ENCODE data around the gene NFE2L2. TPM values are rescaled to one million over a fixed set of nuclear protein-coding genes. Genes with fewer than 3 reads are reported as not detected.

Gene NFE2L2
- total RNA-seq, 3 donors from 2014 or later = 84.3 to 105 (median 99.1) TPM

GRCh38 chr2:177264209-177264692 lies 276 bp downstream of the NFE2L2 start:
- peak overlapping the region; percentile 100 for H3K4me3 ChIP-seq
- H3K9me3 ChIP-seq = no peaks in the 10 kb centered on the region
- H3K4me1 ChIP-seq (ENCODE audit: low read depth) = peaks cover 34% of the 10 kb centered on the region
- no peaks in the 10 kb centered on the region for H3K36me3 ChIP-seq (ENCODE audit: low read depth)
- no peak for TF ChIP-seq CTCF (IDR thresholded peaks at IDR 0.05)
- ATAC-seq (peak; percentile 35), DNase-seq (peak in 2 of 3 donors; percentile 72 to 73)
- intact Hi-C loops (cut with DNase I, micrococcal nuclease) = loop anchor here (5.0 to 10.0 kb wide), 2 partner anchors 49 to 97 kb away; partner anchors contain the start of gene HNRNPA3 (in 1 of the 2)

- no peaks in the 10 kb centered on the region for H3K9me3 ChIP-seq
- ATAC-seq (peak; percentile 83), DNase-seq (peak; percentile 98 to 100 (median 100))
- H3K36me3 ChIP-seq (ENCODE audit: low read depth) = no peaks in the 10 kb centered on the region
- intact Hi-C loops (cut with DNase I, micrococcal nuclease) = loop anchor here (2.0 to 10.0 kb wide), 3 partner anchors 49 to 96 kb away; partner anchors contain the start of gene HNRNPA3 (in 1 of the 2)
- TF ChIP-seq CTCF (IDR thresholded peaks at IDR 0.05) = peak; percentile 80
- H3K4me3 ChIP-seq = peak overlapping the region; percentile 100
- H3K4me1 ChIP-seq (ENCODE audit: low read depth) = peaks cover 34% of the 10 kb centered on the region
Measured at GRCh38 chr2:177263451-177264208, 897 bp downstream of the NFE2L2 start.

- no peak for DNase-seq
- ATAC-seq = no peak
- peak overlapping the region; percentile 100 for H3K4me3 ChIP-seq
- no peaks in the 10 kb centered on the region for H3K36me3 ChIP-seq (ENCODE audit: low read depth)
- intact Hi-C loops (cut with DNase I, micrococcal nuclease) = loop anchor here (2.0 to 10.0 kb wide), 3 partner anchors 48 to 96 kb away; partner anchors contain the start of gene HNRNPA3 (in 1 of the 2)
- no peaks in the 10 kb centered on the region for H3K9me3 ChIP-seq
- TF ChIP-seq CTCF (IDR thresholded peaks at IDR 0.05) = no peak
- H3K4me1 ChIP-seq (ENCODE audit: low read depth) = peaks cover 34% of the 10 kb centered on the region
Measured at GRCh38 chr2:177262958-177263450, 1.5 kb downstream of the NFE2L2 start.

GRCh38 chr2:177262092-177262491 lies 2.4 kb downstream of the NFE2L2 start:
- Histone ChIP-seq H3K9me3 (no peaks in the 10 kb centered on the region), H3K4me1 (ENCODE audit: low read depth) (peaks cover 44% of the 10 kb centered on the region), H3K4me3 (no peak overlapping the region), H3K36me3 (ENCODE audit: low read depth) (no peaks in the 10 kb centered on the region)
- TF ChIP-seq CTCF (IDR thresholded peaks at IDR 0.05) = no peak
- ATAC-seq (no peak), DNase-seq (no peak)
- intact Hi-C loops (cut with DNase I, micrococcal nuclease) = loop anchor here (2.0 to 10.0 kb wide), 3 partner anchors 47 to 95 kb away; partner anchors contain the start of gene HNRNPA3 (in 1 of the 2)

- Histone ChIP-seq H3K36me3 (ENCODE audit: low read depth) (no peaks in the 10 kb centered on the region), H3K4me1 (ENCODE audit: low read depth) (peaks cover 46% of the 10 kb centered on the region), H3K9me3 (no peaks in the 10 kb centered on the region), H3K4me3 (no peak overlapping the region)
- DNase-seq = no peak
- intact Hi-C loops (cut with DNase I, micrococcal nuclease) = loop anchor here (2.0 to 10.0 kb wide), 3 partner anchors 47 to 94 kb away; partner anchors contain the start of gene HNRNPA3 (in 1 of the 2)
- TF ChIP-seq CTCF (IDR thresholded peaks at IDR 0.05) = no peak
- ATAC-seq = no peak
Measured at GRCh38 chr2:177261116-177262060, 3.1 kb downstream of the NFE2L2 start.

Measured in mucosa of descending colon (tissue), 3 donors.